IMR-90 (cell line): ENCODE results near the gene CDKN1A. TPM values are rescaled to one million over a fixed set of nuclear protein-coding genes. Genes with fewer than 3 reads are reported as not detected.

Source experiments
- ATAC-seq: fragments of 200-7000 bp; cut with Tn5 transposase; 2 replicates; pipeline ENCODE4 v1.9.1; 2020; ENCODE audit warnings: low read depth, mild to moderate bottlenecking, moderate library complexity
- BruUV-seq: library from RNA; stranded (reverse); fragments of 400-500 nt; replicated peaks from 2 replicates; lab custom pipeline; 2021; lab: Mats Ljungman, UMichigan
- CTCF ChIA-PET: fragments of 300-600 bp; formaldehyde crosslinking; extraction: SDS; loops from one replicate; lab custom pipeline; 2021; ENCODE audit warnings: antibody characterized with exemption; lab: Yijun Ruan, JAX
- POLR2A ChIA-PET: fragments of 300-600 bp; sonication (Branson Sonifier 250); formaldehyde crosslinking; loops from one replicate; lab custom pipeline; 2022; ENCODE audit warnings: antibody characterized with exemption; ENCODE audit not compliant: unreplicated experiment; lab: Charles Lee
- DNase-seq: peaks from one replicate; pipeline ENCODE4 v3.0.0; 2013
- H2AFZ ChIP-seq: replicated peaks from 2 replicates; pipeline ENCODE3; 2013; ENCODE audit warnings: low read length, mild to moderate bottlenecking; ENCODE audit not compliant: poor library complexity
- H2AK5ac ChIP-seq: 2 replicates; pipeline ENCODE4 v1.6.1; 2013; ENCODE audit warnings: low read depth, low read length, inconsistent platforms
- H2AK9ac ChIP-seq: replicated peaks from 2 replicates; pipeline ENCODE3; 2013; ENCODE audit warnings: mild to moderate bottlenecking, low read depth, low read length, moderate library complexity; ENCODE audit not compliant: poor library complexity
- H2BK120ac ChIP-seq: 2 replicates; pipeline ENCODE4 v1.6.1; 2013; ENCODE audit warnings: low read depth, low read length, inconsistent platforms
- H2BK15ac ChIP-seq: 3 replicates; pipeline ENCODE4 v1.6.1; 2013; ENCODE audit warnings: low read depth, low read length, inconsistent platforms
- H2BK20ac ChIP-seq: 2 replicates; pipeline ENCODE4 v1.6.1; 2013; ENCODE audit warnings: low read depth, mild to moderate bottlenecking, inconsistent platforms, low read length, moderate library complexity
- H2BK5ac ChIP-seq: 2 replicates; pipeline ENCODE4 v1.6.1; 2013; ENCODE audit warnings: mild to moderate bottlenecking, low read depth, low read length, inconsistent platforms; ENCODE audit not compliant: poor library complexity, severe bottlenecking
- H3K14ac ChIP-seq: replicated peaks from 2 replicates; pipeline ENCODE4 v1.6.1; 2013; ENCODE audit warnings: low read depth, low read length, inconsistent platforms
- H3K18ac ChIP-seq: 2 replicates; pipeline ENCODE4 v1.6.1; 2013; ENCODE audit warnings: low read depth, low read length, control low read depth
- H3K23ac ChIP-seq: 2 replicates; pipeline ENCODE4 v1.6.1; 2013; ENCODE audit warnings: low read depth, low read length, inconsistent platforms
- H3K27ac ChIP-seq: 2 replicates; pipeline ENCODE4 v1.5.1; 2013; ENCODE audit warnings: mild to moderate bottlenecking, control low read depth, low read length; ENCODE audit not compliant: insufficient read depth
- H3K27me3 ChIP-seq: 2 replicates; pipeline ENCODE4 v1.6.1; 2013; ENCODE audit warnings: low read length; ENCODE audit not compliant: control insufficient read depth, insufficient read depth
- H3K36me3 ChIP-seq: 2 replicates; pipeline ENCODE4 v1.6.1; 2013; ENCODE audit warnings: low read length, mixed read lengths; ENCODE audit not compliant: control insufficient read depth, insufficient read depth
- H3K4ac ChIP-seq: 2 replicates; pipeline ENCODE4 v1.6.1; 2013; ENCODE audit warnings: low read depth, low read length, inconsistent platforms
- H3K4me1 ChIP-seq: 2 replicates; pipeline ENCODE4 v1.6.1; 2013; ENCODE audit warnings: low read length, mixed read lengths; ENCODE audit not compliant: control insufficient read depth, insufficient read depth
- H3K4me2 ChIP-seq: 2 replicates; pipeline ENCODE4 v1.6.1; 2013; ENCODE audit warnings: low read depth, mild to moderate bottlenecking, control low read depth, low read length, moderate library complexity
- H3K4me3 ChIP-seq: 2 replicates; pipeline ENCODE4 v1.5.1; 2013; ENCODE audit warnings: low read depth, mild to moderate bottlenecking, control low read depth, low read length, moderate library complexity; ENCODE audit not compliant: insufficient read depth
- H3K56ac ChIP-seq: 2 replicates; pipeline ENCODE4 v1.6.1; 2013; ENCODE audit warnings: low read length, inconsistent platforms; ENCODE audit not compliant: insufficient read depth; ENCODE audit errors: extremely low read depth
- H3K79me1 ChIP-seq, 2 experiments: 2 replicates each; pipeline ENCODE4 v1.6.1; 2013; ENCODE audit warnings: low read length in 2 of 2, inconsistent platforms in 1 of 2, low read depth in 1 of 2
- H3K9ac ChIP-seq: 2 replicates; pipeline ENCODE4 v1.6.1; 2013; ENCODE audit warnings: low read depth, low read length, control low read depth
- H3K9me1 ChIP-seq: 2 replicates; pipeline ENCODE4 v1.6.1; 2013; ENCODE audit warnings: low read length, inconsistent platforms; ENCODE audit not compliant: insufficient read depth
- H3K9me3 ChIP-seq: 2 replicates; pipeline ENCODE4 v1.6.1; 2013; ENCODE audit warnings: low read length; ENCODE audit not compliant: control insufficient read depth, insufficient read depth
- H4K20me1 ChIP-seq: 2 replicates; pipeline ENCODE4 v1.6.1; 2013; ENCODE audit warnings: low read length, inconsistent platforms; ENCODE audit not compliant: insufficient read depth
- H4K5ac ChIP-seq: 2 replicates; pipeline ENCODE4 v1.6.1; 2013; ENCODE audit warnings: mild to moderate bottlenecking, low read depth, low read length, control low read depth
- H4K8ac ChIP-seq, 2 experiments: 2 replicates each; pipeline ENCODE4 v1.6.1; 2013; ENCODE audit warnings: low read depth in 2 of 2, low read length in 2 of 2, control low read depth in 1 of 2, inconsistent platforms in 1 of 2
- H4K91ac ChIP-seq: 2 replicates; pipeline ENCODE4 v1.6.1; 2013; ENCODE audit warnings: low read depth, low read length, inconsistent platforms; ENCODE audit not compliant: insufficient read depth
- BHLHE40 ChIP-seq: fragments of 150-350 bp; IDR thresholded peaks from 2 replicates; pipeline ENCODE4 v1.6.1; 2016; ENCODE audit warnings: mild to moderate bottlenecking, low read depth, low read length
- CEBPB ChIP-seq: IDR thresholded peaks from 2 replicates; pipeline ENCODE4 v1.6.1; 2012; ENCODE audit warnings: low read depth, low read length, improper control_type of control experiment
- CHD1 ChIP-seq: IDR thresholded peaks from 2 replicates; pipeline ENCODE4 v1.6.1; 2012; ENCODE audit warnings: low read depth, low read length, improper control_type of control experiment
- CTCF ChIP-seq: conservative IDR thresholded peaks from 2 replicates; pipeline ENCODE4 v1.5.1; 2012; ENCODE audit warnings: mild to moderate bottlenecking, low read depth, low read length, improper control_type of control experiment
- ELK1 ChIP-seq: fragments of 150-350 bp; IDR thresholded peaks from 2 replicates; pipeline ENCODE4 v1.6.1; 2016; ENCODE audit warnings: low read depth, mild to moderate bottlenecking, low read length, moderate library complexity, borderline replicate concordance
- FOS ChIP-seq: fragments of 150-350 bp; IDR thresholded peaks from 2 replicates; pipeline ENCODE4 v1.6.1; 2016; ENCODE audit warnings: low read depth, low read length
- MAFK ChIP-seq: IDR thresholded peaks from 2 replicates; pipeline ENCODE4 v1.6.1; 2012; ENCODE audit warnings: low read depth, low read length, improper control_type of control experiment
- MAZ ChIP-seq: IDR thresholded peaks from 2 replicates; pipeline ENCODE4 v1.6.1; 2012; ENCODE audit warnings: low read depth, mild to moderate bottlenecking, low read length, improper control_type of control experiment, moderate library complexity, borderline replicate concordance
- MXI1 ChIP-seq: IDR thresholded peaks from 2 replicates; pipeline ENCODE4 v1.6.1; 2012; ENCODE audit warnings: low read depth, mild to moderate bottlenecking, low read length, moderate library complexity, borderline replicate concordance
- NFE2L2 ChIP-seq: fragments of 150-350 bp; IDR thresholded peaks from 2 replicates; pipeline ENCODE4 v1.6.1; 2016; ENCODE audit warnings: low read depth, mild to moderate bottlenecking, low read length
- POLR2A ChIP-seq: IDR thresholded peaks from 2 replicates; pipeline ENCODE4 v1.6.1; 2012; ENCODE audit warnings: mild to moderate bottlenecking, low read depth, low read length
- RAD21 ChIP-seq: IDR thresholded peaks from 2 replicates; pipeline ENCODE4 v1.6.1; 2012; ENCODE audit warnings: low read length, improper control_type of control experiment
- RCOR1 ChIP-seq: IDR thresholded peaks from 2 replicates; pipeline ENCODE4 v1.6.1; 2012; ENCODE audit warnings: mild to moderate bottlenecking, low read length, improper control_type of control experiment; ENCODE audit not compliant: insufficient replicate concordance
- RFX5 ChIP-seq: IDR thresholded peaks from 2 replicates; pipeline ENCODE4 v1.8.0; 2012; ENCODE audit warnings: low read depth, mild to moderate bottlenecking, low read length, moderate library complexity
- SMC3 ChIP-seq: fragments of 150-350 bp; IDR thresholded peaks from 2 replicates; pipeline ENCODE4 v1.6.1; 2016; ENCODE audit warnings: low read depth, mild to moderate bottlenecking, antibody characterized with exemption, low read length, moderate library complexity
- USF2 ChIP-seq: fragments of 150-350 bp; IDR thresholded peaks from 2 replicates; pipeline ENCODE4 v1.6.1; 2017; ENCODE audit warnings: mild to moderate bottlenecking, antibody characterized with exemption, low read length, low read depth
- WGBS, 2 experiments: methylation state at CpG; one replicate each; pipeline versions ENCODE4 v1.1.5 to v1.1.7; 2013; ENCODE audit warnings: missing lambda C conversion rate in 2 of 2; ENCODE audit not compliant: insufficient read length in 1 of 2; ENCODE audit errors: extremely low coverage in 2 of 2; 5-methylcytosine and 5-hydroxymethylcytosine counted together
- dilution Hi-C: fragments of 300-500 bp; cut with HindIII; formaldehyde crosslinking; loops from one replicate; pipeline ENCODE4 v1.14.3; 2018; ENCODE audit warnings: low sequenced_read_pairs; ENCODE audit not compliant: unreplicated experiment
- in situ Hi-C: fragments of 300-500 bp; cut with MboI; formaldehyde crosslinking; loops from 3 replicates; pipeline ENCODE4 v1.14.3; 2019; ENCODE audit warnings: low sequenced_read_pairs, inconsistent platforms, mixed read lengths
- intact Hi-C: fragments of 100-400 bp; cut with micrococcal nuclease; formaldehyde crosslinking; loops from 2 replicates; pipeline ENCODE4 v1.10.0; 2022
- polyA plus RNA-seq, 3 experiments: library from polyadenylated mRNA; depleted of rRNA; stranded (reverse); fragments of >200 nt; gene quantifications; 2 replicates each; pipeline ENCODE4 v1.2.3, GENCODE V29; 2012; ENCODE audit warnings: low replicate concordance in 1 of 3
- total RNA-seq: library from RNA; depleted of rRNA; stranded (reverse); fragments of >200 nt; gene quantifications from 2 replicates; pipeline ENCODE4 v1.2.3, GENCODE V29; 2012

CDKN1A gene
- total and polyA plus RNA-seq, 2 of the 4 experiments (the other 2 are of a cell fraction): 155 to 576 TPM

GRCh38 chr6:36717231-36717825 lies 38.8 kb downstream of the CDKN1A start:
- Histone ChIP-seq H3K9ac (no peak overlapping the region), H3K9me1 (no peaks in the 10 kb centered on the region), H3K79me1 (no peaks in the 10 kb centered on the region), H4K91ac (no peak overlapping the region), H4K20me1 (no peaks in the 10 kb centered on the region), H2BK20ac (no peak overlapping the region), H3K4me1 (no peaks in the 10 kb centered on the region), H2AK5ac (no peak overlapping the region), H2BK120ac (no peak overlapping the region), H3K4me3 (no peak overlapping the region), H2BK5ac (no peak overlapping the region), H3K4ac (no peak overlapping the region), H4K5ac (no peak overlapping the region), H2AK9ac (no peak overlapping the region), H3K18ac (no peak overlapping the region), H4K8ac (no peak overlapping the region), H3K36me3 (no peaks in the 10 kb centered on the region), H3K9me3 (no peaks in the 10 kb centered on the region), H3K27me3 (peaks cover 48% of the 10 kb centered on the region), H3K56ac (no peak overlapping the region), H3K14ac (no peak overlapping the region), H2BK15ac (no peak overlapping the region), H2AFZ (no peak overlapping the region), H3K27ac (no peak overlapping the region), H3K4me2 (no peak overlapping the region), H3K23ac (no peak overlapping the region)
- ChIA-PET POLR2A (no interaction called here), CTCF (interaction anchor here (1.0 kb wide), 1 partner anchor 49 kb away, joined by 3 read pairs; no protein-coding TSS in a partner anchor)
- in situ Hi-C loops: no loop called here
- dilution Hi-C loops: no loop called here
- ATAC-seq (no peak), DNase-seq (no peak)
- 40% methylated on average over 7 of the region's 13 CpGs; no CpG with 5 or more reads in 1 of the 2 experiments for WGBS, 2 experiments
- no TSS peak for BruUV-seq
- no peak for TF ChIP-seq BHLHE40
- TF ChIP-seq FOS: no peak
- no peak for TF ChIP-seq RCOR1
- TF ChIP-seq CTCF: no peak
- no peak for TF ChIP-seq MXI1
- TF ChIP-seq MAFK: no peak
- no peak for TF ChIP-seq CEBPB
- no peak for TF ChIP-seq RFX5
- TF ChIP-seq ELK1: no peak
- no peak for TF ChIP-seq RAD21
- no peak for TF ChIP-seq MAZ
- TF ChIP-seq USF2: no peak
- TF ChIP-seq NFE2L2: no peak
- no peak for TF ChIP-seq SMC3
- no peak for TF ChIP-seq POLR2A
- no peak for TF ChIP-seq CHD1
- intact Hi-C loops: no loop called here
